Muscle of leg (tissue), 11 donors: Measurements from ENCODE around the gene CFAP299. TPM values are rescaled to one million over a fixed set of nuclear protein-coding genes. Genes with fewer than 3 reads are reported as not detected.

Experiments used
- DNase-seq: peaks from one replicate; pipeline ENCODE4 v3.0.0; 2013
- H3K27ac ChIP-seq: one replicate; pipeline ENCODE4 v1.5.1; 2013; ENCODE audit warnings: mild to moderate bottlenecking, low read length, control low read depth
- H3K27me3 ChIP-seq: one replicate; pipeline ENCODE4 v1.6.1; 2013; ENCODE audit warnings: low read length; ENCODE audit not compliant: control insufficient read depth, insufficient read depth
- H3K36me3 ChIP-seq: one replicate; pipeline ENCODE4 v1.6.1; 2013; ENCODE audit warnings: low read length; ENCODE audit not compliant: control insufficient read depth, insufficient read depth
- H3K4me1 ChIP-seq: one replicate; pipeline ENCODE4 v1.6.1; 2013; ENCODE audit warnings: low read length; ENCODE audit not compliant: control insufficient read depth, insufficient read depth
- H3K4me3 ChIP-seq: one replicate; pipeline ENCODE4 v1.5.1; 2013; ENCODE audit warnings: low read length, control low read depth
- H3K9me3 ChIP-seq: replicated peaks from 2 replicates; pipeline ENCODE4 v1.6.1; 2013; ENCODE audit warnings: low read depth, low read length; ENCODE audit not compliant: control insufficient read depth
- WGBS: methylation state at CpG from one replicate; pipeline ENCODE4 v1.1.5; 2013; ENCODE audit warnings: missing lambda C conversion rate; ENCODE audit not compliant: insufficient coverage; 5-methylcytosine and 5-hydroxymethylcytosine counted together
- polyA plus RNA-seq, 8 donors: library from polyadenylated mRNA; unstranded; fragments of 120-200 nt; gene quantifications; one replicate each; pipeline versions ENCODE4 v1.2.1 to v1.2.3, GENCODE V29; 2013; ENCODE audit warnings: inconsistent platforms in 1 of 8, low replicate concordance in 1 of 8; ENCODE audit not compliant: insufficient read length in 8 of 8, insufficient read depth in 1 of 8
- total RNA-seq: library from RNA; stranded (reverse); fragments of 120-200 nt; gene quantifications from one replicate; pipeline ENCODE4 v1.2.4, GENCODE V29; 2013

Gene CFAP299
- total and polyA plus RNA-seq, 9 donors, result 0.09 to 0.53 (median 0.35) TPM; not detected in 5

- Histone ChIP-seq H3K4me1 (no peaks in the 10 kb centered on the region), H3K9me3 (no peaks in the 10 kb centered on the region), H3K36me3 (no peaks in the 10 kb centered on the region), H3K27me3 (no peaks in the 10 kb centered on the region), H3K4me3 (no peak overlapping the region), H3K27ac (no peak overlapping the region)
- WGBS, result 33% methylated on average over 2 of the region's 3 CpGs
- DNase-seq, result peak; percentile 3
Measured at GRCh38 chr4:80610845-80611677, 275.5 kb downstream of the CFAP299 start.

GRCh38 chr4:80611678-80611979 lies 276.1 kb downstream of the CFAP299 start:
- H3K27ac ChIP-seq, result no peak overlapping the region
- H3K27me3 ChIP-seq, result no peaks in the 10 kb centered on the region
- H3K36me3 ChIP-seq, result no peaks in the 10 kb centered on the region
- no peak overlapping the region for H3K4me3 ChIP-seq
- WGBS, result no CpG with 5 or more reads among the region's 2 CpGs
- DNase-seq, result no peak
- H3K9me3 ChIP-seq, result no peaks in the 10 kb centered on the region
- H3K4me1 ChIP-seq, result no peaks in the 10 kb centered on the region

- DNase-seq, result no peak
- Histone ChIP-seq H3K27me3 (no peaks in the 10 kb centered on the region), H3K9me3 (no peaks in the 10 kb centered on the region), H3K36me3 (no peaks in the 10 kb centered on the region), H3K4me1 (no peaks in the 10 kb centered on the region), H3K4me3 (no peak overlapping the region), H3K27ac (no peak overlapping the region)
Measured at GRCh38 chr4:80613470-80613869, 277.9 kb downstream of the CFAP299 start.

GRCh38 chr4:80614319-80614718 lies 278.8 kb downstream of the CFAP299 start:
- Histone ChIP-seq H3K27me3 (no peaks in the 10 kb centered on the region), H3K9me3 (no peaks in the 10 kb centered on the region), H3K36me3 (no peaks in the 10 kb centered on the region), H3K4me1 (no peaks in the 10 kb centered on the region), H3K27ac (no peak overlapping the region), H3K4me3 (no peak overlapping the region)
- 82% methylated on average over 6 of the region's 6 CpGs for WGBS
- no peak for DNase-seq

GRCh38 chr4:80615099-80615498 lies 279.6 kb downstream of the CFAP299 start:
- DNase-seq, result no peak
- H3K4me3 ChIP-seq, result no peak overlapping the region
- no peaks in the 10 kb centered on the region for H3K4me1 ChIP-seq
- WGBS, result no CpG with 5 or more reads among the region's 2 CpGs
- no peak overlapping the region for H3K27ac ChIP-seq
- H3K36me3 ChIP-seq, result no peaks in the 10 kb centered on the region
- H3K27me3 ChIP-seq, result no peaks in the 10 kb centered on the region
- no peaks in the 10 kb centered on the region for H3K9me3 ChIP-seq

GRCh38 chr4:80619070-80619674 lies 283.6 kb downstream of the CFAP299 start:
- no peaks in the 10 kb centered on the region for H3K9me3 ChIP-seq
- no CpG with 5 or more reads among the region's 1 CpG for WGBS
- peak; percentile 11 for DNase-seq
- no peaks in the 10 kb centered on the region for H3K36me3 ChIP-seq
- H3K27me3 ChIP-seq, result no peaks in the 10 kb centered on the region
- no peak overlapping the region for H3K4me3 ChIP-seq
- no peaks in the 10 kb centered on the region for H3K4me1 ChIP-seq
- H3K27ac ChIP-seq, result no peak overlapping the region

GRCh38 chr4:80631861-80632260 lies 296.3 kb downstream of the CFAP299 start:
- no CpG with 5 or more reads among the region's 1 CpG for WGBS
- H3K4me1 ChIP-seq, result no peaks in the 10 kb centered on the region
- H3K36me3 ChIP-seq, result no peaks in the 10 kb centered on the region
- H3K27ac ChIP-seq, result no peak overlapping the region
- no peaks in the 10 kb centered on the region for H3K27me3 ChIP-seq
- no peak overlapping the region for H3K4me3 ChIP-seq
- H3K9me3 ChIP-seq, result no peaks in the 10 kb centered on the region
- DNase-seq, result no peak

GRCh38 chr4:80637190-80637589 lies 301.7 kb downstream of the CFAP299 start:
- Histone ChIP-seq H3K4me1 (no peaks in the 10 kb centered on the region), H3K9me3 (no peaks in the 10 kb centered on the region), H3K27me3 (no peaks in the 10 kb centered on the region), H3K4me3 (no peak overlapping the region), H3K36me3 (no peaks in the 10 kb centered on the region), H3K27ac (no peak overlapping the region)
- WGBS, result 83% methylated on average over 1 of the region's 2 CpGs
- no peak for DNase-seq

- Histone ChIP-seq H3K4me3 (no peak overlapping the region), H3K27ac (no peak overlapping the region), H3K9me3 (no peaks in the 10 kb centered on the region), H3K36me3 (no peaks in the 10 kb centered on the region), H3K27me3 (no peaks in the 10 kb centered on the region), H3K4me1 (no peaks in the 10 kb centered on the region)
- DNase-seq, result no peak
- WGBS, result no CpG with 5 or more reads among the region's 2 CpGs
Measured at GRCh38 chr4:80646061-80646460, 310.5 kb downstream of the CFAP299 start.

- Histone ChIP-seq H3K4me1 (no peaks in the 10 kb centered on the region), H3K36me3 (no peaks in the 10 kb centered on the region), H3K27ac (no peak overlapping the region), H3K4me3 (no peak overlapping the region), H3K27me3 (no peaks in the 10 kb centered on the region), H3K9me3 (no peaks in the 10 kb centered on the region)
- DNase-seq, result peak; percentile 43
- WGBS, result no CpG with 5 or more reads among the region's 2 CpGs
Measured at GRCh38 chr4:80655662-80656061, 320.1 kb downstream of the CFAP299 start.
